Measurements from ENCODE around the gene GALNS. TPM values are rescaled to one million over a fixed set of nuclear protein-coding genes. Genes with fewer than 3 reads are reported as not detected.

GALNS gene
- total and polyA plus RNA-seq, 2 donors (not counting 3 experiments of a cell fraction or from before 2014, with no cell fraction given), result 21.8 to 40.2 TPM

DNA sequence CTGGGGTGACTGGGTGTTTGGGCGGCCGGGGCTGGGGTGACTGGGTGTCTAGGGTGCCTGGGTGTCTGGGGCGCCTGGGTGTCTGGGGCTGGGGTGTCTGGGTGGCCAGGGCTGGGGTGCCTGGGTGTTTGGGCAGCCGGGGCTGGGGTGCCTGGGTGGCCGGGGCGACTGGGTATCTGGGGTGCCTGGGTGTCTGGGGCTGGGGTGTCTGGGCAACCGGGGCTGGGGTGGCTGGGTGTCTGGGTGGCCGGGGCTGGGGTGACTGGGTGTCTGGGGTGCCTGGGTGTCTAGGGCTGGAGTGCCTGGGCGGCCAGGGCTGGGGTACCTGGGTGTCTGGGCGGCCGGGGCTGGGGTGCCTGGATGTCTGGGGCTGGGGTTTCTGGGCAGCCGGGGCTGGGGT lies 31.6 kb downstream of the GALNS start:
- H3K9me1 ChIP-seq (replicated peaks; ENCODE audit: control insufficient read depth, extremely low read depth, insufficient read depth, low read length), result no peaks in the 10 kb centered on the region
- no peak overlapping the region for H2AFZ ChIP-seq (ENCODE audit: low read depth, low read length)
- no peaks in the 10 kb centered on the region for H3K9me3 ChIP-seq (replicated peaks; ENCODE audit: control insufficient read depth, insufficient read depth, low read length)
- H4K20me1 ChIP-seq (replicated peaks; ENCODE audit: control insufficient read depth, extremely low read depth, insufficient read depth, low read length), result no peaks in the 10 kb centered on the region
- peaks cover 0 to 3% of the 10 kb centered on the region in 2 experiments for H3K36me3 ChIP-seq (ENCODE audit: control insufficient read depth in 2 of 2, extremely low read depth in 1 of 2, insufficient read depth in 2 of 2, low read length in 2 of 2)
- no peak for TF ChIP-seq JUN (IDR thresholded peaks at IDR 0.05; ENCODE audit: borderline replicate concordance, insufficient read depth, insufficient read length, low read depth)
- TF ChIP-seq FOS (IDR thresholded peaks at IDR 0.05; ENCODE audit: borderline replicate concordance, insufficient read depth, low read length), result no peak
- TF ChIP-seq, protein P1, sequence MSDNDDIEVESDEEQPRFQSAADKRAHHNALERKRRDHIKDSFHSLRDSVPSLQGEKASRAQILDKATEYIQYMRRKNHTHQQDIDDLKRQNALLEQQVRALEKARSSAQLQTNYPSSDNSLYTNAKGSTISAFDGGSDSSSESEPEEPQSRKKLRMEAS (IDR thresholded peaks at IDR 0.05; ENCODE audit: insufficient read depth, insufficient read length), result no peak
- TF ChIP-seq GATA2 (IDR thresholded peaks at IDR 0.05; ENCODE audit: insufficient read depth, insufficient read length, low read depth, low read length), result no peak
- TF ChIP-seq, protein P2, sequence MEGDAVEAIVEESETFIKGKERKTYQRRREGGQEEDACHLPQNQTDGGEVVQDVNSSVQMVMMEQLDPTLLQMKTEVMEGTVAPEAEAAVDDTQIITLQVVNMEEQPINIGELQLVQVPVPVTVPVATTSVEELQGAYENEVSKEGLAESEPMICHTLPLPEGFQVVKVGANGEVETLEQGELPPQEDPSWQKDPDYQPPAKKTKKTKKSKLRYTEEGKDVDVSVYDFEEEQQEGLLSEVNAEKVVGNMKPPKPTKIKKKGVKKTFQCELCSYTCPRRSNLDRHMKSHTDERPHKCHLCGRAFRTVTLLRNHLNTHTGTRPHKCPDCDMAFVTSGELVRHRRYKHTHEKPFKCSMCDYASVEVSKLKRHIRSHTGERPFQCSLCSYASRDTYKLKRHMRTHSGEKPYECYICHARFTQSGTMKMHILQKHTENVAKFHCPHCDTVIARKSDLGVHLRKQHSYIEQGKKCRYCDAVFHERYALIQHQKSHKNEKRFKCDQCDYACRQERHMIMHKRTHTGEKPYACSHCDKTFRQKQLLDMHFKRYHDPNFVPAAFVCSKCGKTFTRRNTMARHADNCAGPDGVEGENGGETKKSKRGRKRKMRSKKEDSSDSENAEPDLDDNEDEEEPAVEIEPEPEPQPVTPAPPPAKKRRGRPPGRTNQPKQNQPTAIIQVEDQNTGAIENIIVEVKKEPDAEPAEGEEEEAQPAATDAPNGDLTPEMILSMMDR (IDR thresholded peaks at IDR 0.05; ENCODE audit: extremely low read depth in 1 of 2, insufficient read depth in 1 of 2, low read depth in 1 of 2, low read length in 2 of 2), result no peak
- no peak for TF ChIP-seq MYC (IDR thresholded peaks at IDR 0.05; ENCODE audit: low read depth, low read length)
- POLR2A ChIA-PET, result no interaction called here
- intact Hi-C loops (cut with micrococcal nuclease), result loop anchor here (2.0 kb wide), 1 partner anchor 20 kb away; no protein-coding TSS in a partner anchor
- BruUV-seq (replicated peaks), result no TSS peak
- no peaks in the 10 kb centered on the region for H3K79me2 ChIP-seq (ENCODE audit: control insufficient read depth, insufficient read depth, low read length)
- H3K4me1 ChIP-seq (ENCODE audit: control insufficient read depth, extremely low read depth, insufficient read depth, low read length), result no peaks in the 10 kb centered on the region
- CTCF ChIA-PET, result no interaction called here
- no peak overlapping the region for H3K4me2 ChIP-seq (ENCODE audit: insufficient read depth, low read length)
- no peak for DNase-seq (ENCODE audit: low read depth, low spot score)
- dilution Hi-C loops (cut with MboI; ENCODE audit: extremely low pct_ligation_motif_present, low sequenced_read_pairs), result no loop called here
- FAIRE-seq, result no peak
- H3K4me3 ChIP-seq (replicated peaks in 1 of 3; ENCODE audit: insufficient read depth in 1 of 3, low read depth in 1 of 3, low read length in 3 of 3), result no peak overlapping the region
- H3K9ac ChIP-seq (replicated peaks; ENCODE audit: extremely low read depth, insufficient read depth, low read length), result no peak overlapping the region
- no peaks in the 10 kb centered on the region for H3K27me3 ChIP-seq (ENCODE audit: control insufficient read depth in 2 of 2, insufficient read depth in 2 of 2, low read length in 2 of 2)
- no peak overlapping the region for H3K27ac ChIP-seq (ENCODE audit: insufficient read depth, low read depth, low read length)
